ENCODE data around the gene MCM3. TPM values are rescaled to one million over a fixed set of nuclear protein-coding genes. Genes with fewer than 3 reads are reported as not detected.

MCM3 gene
- total and polyA plus RNA-seq, 5 donors = 17.7 to 31.4 (median 23.1) TPM

GRCh38 chr6:52227495-52227894 lies 57.0 kb downstream of the MCM3 start:
- intact Hi-C loops (cut with DNase I) = no loop called here

DNA sequence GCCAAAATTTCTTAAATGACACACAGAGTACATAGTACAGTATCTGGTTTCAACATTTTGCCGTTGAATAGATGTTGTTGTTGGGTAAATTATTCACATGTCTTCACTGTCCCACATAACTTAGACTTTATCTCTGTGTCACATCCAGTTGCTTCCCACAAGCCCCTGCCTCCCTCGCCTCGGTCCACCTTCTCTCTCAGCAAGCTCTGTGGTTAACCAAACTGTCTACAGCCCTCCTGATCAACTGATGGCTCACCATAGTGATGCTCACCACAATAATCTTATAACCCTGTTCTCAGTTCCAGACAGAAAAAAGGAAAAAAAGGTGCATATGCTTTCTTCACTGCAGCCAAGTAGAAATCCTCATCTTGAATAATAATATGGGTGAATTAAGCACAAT lies 63.2 kb downstream of the MCM3 start:
- Histone ChIP-seq H3K27ac (ENCODE audit: low read length) (no peak overlapping the region), H3K4me1 (ENCODE audit: control insufficient read depth, insufficient read depth, low read length) (no peaks in the 10 kb centered on the region), H3K27me3 (ENCODE audit: control insufficient read depth, insufficient read depth) (no peaks in the 10 kb centered on the region), H3K4me3 (ENCODE audit: low read length) (no peak overlapping the region), H3K9me3 (ENCODE audit: control insufficient read depth, low read length) (no peaks in the 10 kb centered on the region)
- intact Hi-C loops (cut with DNase I) = no loop called here
- ATAC-seq = no peak
- WGBS = 48% methylated on average over 3 of the region's 3 CpGs
- DNase-seq = no peak

More at GRCh38 chr6:52227495-52227894, 57.0 kb downstream of the MCM3 start:
- Histone ChIP-seq H3K27ac (ENCODE audit: low read length) (no peak overlapping the region), H3K9me3 (ENCODE audit: control insufficient read depth, low read length) (no peaks in the 10 kb centered on the region), H3K4me3 (ENCODE audit: low read length) (no peak overlapping the region), H3K4me1 (ENCODE audit: control insufficient read depth, insufficient read depth, low read length) (no peaks in the 10 kb centered on the region), H3K27me3 (ENCODE audit: control insufficient read depth, insufficient read depth) (no peaks in the 10 kb centered on the region)
- DNase-seq = no peak
- WGBS = 74% methylated on average over 1 of the region's 1 CpG
- ATAC-seq = no peak

- intact Hi-C loops (cut with DNase I) = no loop called here
- no peak for DNase-seq
- Histone ChIP-seq H3K27ac (ENCODE audit: low read length) (no peak overlapping the region), H3K27me3 (ENCODE audit: control insufficient read depth, insufficient read depth) (no peaks in the 10 kb centered on the region), H3K4me1 (ENCODE audit: control insufficient read depth, insufficient read depth, low read length) (no peaks in the 10 kb centered on the region), H3K4me3 (ENCODE audit: low read length) (no peak overlapping the region), H3K9me3 (ENCODE audit: control insufficient read depth, low read length) (no peaks in the 10 kb centered on the region)
- 75% methylated on average over 2 of the region's 2 CpGs for WGBS
- ATAC-seq = no peak
These were observed 66.8 kb downstream of the MCM3 start for GRCh38 chr6:52217761-52218160.

- intact Hi-C loops (cut with DNase I) = no loop called here
- no peak for DNase-seq
- no peak overlapping the region for H3K4me3 ChIP-seq (ENCODE audit: low read length)
- 84% methylated on average over 5 of the region's 5 CpGs for WGBS
- no peaks in the 10 kb centered on the region for H3K9me3 ChIP-seq (ENCODE audit: control insufficient read depth, low read length)
- no peak for ATAC-seq
- no peak overlapping the region for H3K27ac ChIP-seq (ENCODE audit: low read length)
- no peaks in the 10 kb centered on the region for H3K27me3 ChIP-seq (ENCODE audit: control insufficient read depth, insufficient read depth)
- no peaks in the 10 kb centered on the region for H3K4me1 ChIP-seq (ENCODE audit: control insufficient read depth, insufficient read depth, low read length)
These were observed 67.5 kb downstream of the MCM3 start for GRCh38 chr6:52216932-52217575.

DNA sequence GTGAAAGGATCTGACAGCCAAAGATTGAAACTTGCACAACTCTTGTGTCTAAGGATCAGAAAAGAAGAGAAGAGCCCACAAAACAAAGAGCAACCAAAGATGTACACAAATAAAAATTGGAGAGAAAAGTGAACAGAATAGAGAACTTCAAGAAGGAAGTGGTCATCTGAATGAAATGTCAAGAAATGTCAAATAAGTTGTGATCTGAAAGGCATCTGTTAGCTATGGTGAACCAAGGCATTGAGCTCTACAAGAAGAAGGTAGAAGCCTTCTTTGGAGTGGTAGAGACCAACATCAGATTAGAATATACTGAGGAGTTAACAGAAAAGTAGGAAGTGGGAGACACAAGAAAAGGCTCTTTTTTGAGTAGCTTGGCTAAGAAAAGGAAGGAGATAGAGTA lies 68.8 kb downstream of the MCM3 start:
- H3K27ac ChIP-seq (ENCODE audit: low read length) = no peak overlapping the region
- no peak for DNase-seq
- intact Hi-C loops (cut with DNase I) = no loop called here
- no peaks in the 10 kb centered on the region for H3K27me3 ChIP-seq (ENCODE audit: control insufficient read depth, insufficient read depth)
- H3K4me3 ChIP-seq (ENCODE audit: low read length) = no peak overlapping the region
- no peaks in the 10 kb centered on the region for H3K9me3 ChIP-seq (ENCODE audit: control insufficient read depth, low read length)
- no peak for ATAC-seq
- no peaks in the 10 kb centered on the region for H3K4me1 ChIP-seq (ENCODE audit: control insufficient read depth, insufficient read depth, low read length)

Other genes starting within 250 kb of the MCM3 start
- gene PKHD1, start 197.1 kb downstream of the MCM3 start, total RNA-seq = under 1 TPM in 1 of 4 donors, not detected in 3; 0.03 TPM
- under 0.01 TPM for gene PKHD1, start 197.1 kb downstream of the MCM3 start, polyA plus RNA-seq
- not detected for gene IL17A, start 98.4 kb downstream of the MCM3 start, total RNA-seq
- not detected for gene IL17A, start 98.4 kb downstream of the MCM3 start, polyA plus RNA-seq
- gene IL17F, start 40.2 kb downstream of the MCM3 start, total RNA-seq = not detected
- not detected for gene IL17F, start 40.2 kb downstream of the MCM3 start, polyA plus RNA-seq
- 1 to 10 TPM; 4.5 to 6.2 (median 5.4) TPM for gene PAQR8, start 77.4 kb upstream of the MCM3 start, total RNA-seq
- 3.0 TPM for gene PAQR8, start 77.4 kb upstream of the MCM3 start, polyA plus RNA-seq
- 10 to 100 TPM in 3 of 4 donors, 1 to 10 TPM in 1; 9.0 to 10.5 (median 10.0) TPM for gene EFHC1, start 135.6 kb upstream of the MCM3 start, total RNA-seq
- gene EFHC1, start 135.6 kb upstream of the MCM3 start, polyA plus RNA-seq = 4.9 TPM